Type B pancreatic cell (in vitro differentiated cells): ENCODE data around the gene TAS1R1. TPM values are rescaled to one million over a fixed set of nuclear protein-coding genes. Genes with fewer than 3 reads are reported as not detected.

ENCODE experiments used
- DNase-seq: peaks from one replicate; pipeline ENCODE4 v3.0.0; 2021; ENCODE audit warnings: mixed read lengths; ENCODE audit not compliant: unreplicated experiment; ENCODE audit errors: extremely low spot score
- H3K27ac Mint-ChIP-seq: 2 replicates; pipeline ENCODE4 v1.8.0; 2021; ENCODE audit warnings: mild to moderate bottlenecking, mixed read lengths
- H3K27me3 Mint-ChIP-seq: 2 replicates; pipeline ENCODE4 v1.8.0; 2021; ENCODE audit warnings: mixed read lengths
- H3K36me3 Mint-ChIP-seq: 2 replicates; pipeline ENCODE4 v1.8.0; 2021; ENCODE audit warnings: mixed read lengths
- H3K4me1 Mint-ChIP-seq: one replicate; pipeline ENCODE4 v1.8.0; 2021; ENCODE audit warnings: mixed read lengths; ENCODE audit not compliant: unreplicated experiment
- H3K4me3 Mint-ChIP-seq: 2 replicates; pipeline ENCODE4 v1.8.0; 2021; ENCODE audit warnings: mild to moderate bottlenecking, mixed read lengths
- H3K9me3 Mint-ChIP-seq: 2 replicates; pipeline ENCODE4 v1.8.0; 2021; ENCODE audit warnings: mixed read lengths
- total RNA-seq: library from RNA; stranded (reverse); gene quantifications from 2 replicates; pipeline ENCODE4 v1.2.1, GENCODE V29; 2021; ENCODE audit warnings: low replicate concordance
- TF ChIP-seq, protein P1 (sequence below): fragments of 200-600 bp; sonication (generic); conservative IDR thresholded peaks from 2 replicates; pipeline ENCODE4 v1.5.0; 2021; ENCODE audit warnings: antibody characterized with exemption, mild to moderate bottlenecking

The TAS1R1 gene
- total RNA-seq, 1 donor from 2014 or later = not detected

GRCh38 chr1:6511056-6511455 is 44.1 kb upstream of the TAS1R1 start:
- TF ChIP-seq, protein P1, sequence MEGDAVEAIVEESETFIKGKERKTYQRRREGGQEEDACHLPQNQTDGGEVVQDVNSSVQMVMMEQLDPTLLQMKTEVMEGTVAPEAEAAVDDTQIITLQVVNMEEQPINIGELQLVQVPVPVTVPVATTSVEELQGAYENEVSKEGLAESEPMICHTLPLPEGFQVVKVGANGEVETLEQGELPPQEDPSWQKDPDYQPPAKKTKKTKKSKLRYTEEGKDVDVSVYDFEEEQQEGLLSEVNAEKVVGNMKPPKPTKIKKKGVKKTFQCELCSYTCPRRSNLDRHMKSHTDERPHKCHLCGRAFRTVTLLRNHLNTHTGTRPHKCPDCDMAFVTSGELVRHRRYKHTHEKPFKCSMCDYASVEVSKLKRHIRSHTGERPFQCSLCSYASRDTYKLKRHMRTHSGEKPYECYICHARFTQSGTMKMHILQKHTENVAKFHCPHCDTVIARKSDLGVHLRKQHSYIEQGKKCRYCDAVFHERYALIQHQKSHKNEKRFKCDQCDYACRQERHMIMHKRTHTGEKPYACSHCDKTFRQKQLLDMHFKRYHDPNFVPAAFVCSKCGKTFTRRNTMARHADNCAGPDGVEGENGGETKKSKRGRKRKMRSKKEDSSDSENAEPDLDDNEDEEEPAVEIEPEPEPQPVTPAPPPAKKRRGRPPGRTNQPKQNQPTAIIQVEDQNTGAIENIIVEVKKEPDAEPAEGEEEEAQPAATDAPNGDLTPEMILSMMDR = no peak
- Mint-ChIP-seq H3K27ac (no peak overlapping the region), H3K9me3 (no peaks in the 10 kb centered on the region), H3K4me1 (peaks cover 13% of the 10 kb centered on the region), H3K36me3 (no peaks in the 10 kb centered on the region), H3K4me3 (no peak overlapping the region), H3K27me3 (no peaks in the 10 kb centered on the region)
- no peak for DNase-seq

DNA sequence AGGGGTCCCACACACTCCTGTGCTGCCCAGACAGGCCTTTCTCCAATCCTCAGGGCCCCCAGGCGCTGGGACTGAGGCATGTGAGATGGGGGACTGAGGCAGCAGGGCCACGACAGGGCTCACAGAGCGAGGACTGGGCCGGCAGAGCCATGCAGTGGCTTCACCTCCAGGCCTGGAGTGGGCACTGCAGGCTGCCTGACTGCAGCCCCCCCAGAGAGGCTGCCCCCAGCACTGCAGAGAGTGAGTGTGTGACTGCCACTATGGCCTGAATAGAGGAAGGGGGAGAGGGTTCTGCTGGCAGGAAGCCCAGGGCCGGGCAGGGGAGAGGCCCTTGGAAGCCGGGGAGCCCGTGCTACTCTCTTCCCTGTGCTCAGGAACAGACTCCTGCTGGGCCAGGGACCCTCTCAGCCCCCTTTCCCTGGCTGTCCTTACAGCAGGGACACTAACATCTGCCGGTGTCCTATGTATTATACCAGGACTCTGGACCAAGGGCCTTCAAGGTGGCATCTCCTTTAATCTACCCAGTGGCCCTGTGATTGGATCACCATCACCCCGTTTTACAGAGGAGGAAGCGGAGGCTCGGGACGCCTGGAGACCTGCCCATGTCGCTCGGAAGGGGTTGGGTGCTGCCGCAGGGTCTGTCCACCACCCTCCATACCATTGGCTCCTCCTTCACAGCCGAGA is 43.4 kb upstream of the TAS1R1 start:
- Mint-ChIP-seq H3K4me3 (no peak overlapping the region), H3K4me1 (peaks cover 10% of the 10 kb centered on the region), H3K27ac (no peak overlapping the region)

DNA sequence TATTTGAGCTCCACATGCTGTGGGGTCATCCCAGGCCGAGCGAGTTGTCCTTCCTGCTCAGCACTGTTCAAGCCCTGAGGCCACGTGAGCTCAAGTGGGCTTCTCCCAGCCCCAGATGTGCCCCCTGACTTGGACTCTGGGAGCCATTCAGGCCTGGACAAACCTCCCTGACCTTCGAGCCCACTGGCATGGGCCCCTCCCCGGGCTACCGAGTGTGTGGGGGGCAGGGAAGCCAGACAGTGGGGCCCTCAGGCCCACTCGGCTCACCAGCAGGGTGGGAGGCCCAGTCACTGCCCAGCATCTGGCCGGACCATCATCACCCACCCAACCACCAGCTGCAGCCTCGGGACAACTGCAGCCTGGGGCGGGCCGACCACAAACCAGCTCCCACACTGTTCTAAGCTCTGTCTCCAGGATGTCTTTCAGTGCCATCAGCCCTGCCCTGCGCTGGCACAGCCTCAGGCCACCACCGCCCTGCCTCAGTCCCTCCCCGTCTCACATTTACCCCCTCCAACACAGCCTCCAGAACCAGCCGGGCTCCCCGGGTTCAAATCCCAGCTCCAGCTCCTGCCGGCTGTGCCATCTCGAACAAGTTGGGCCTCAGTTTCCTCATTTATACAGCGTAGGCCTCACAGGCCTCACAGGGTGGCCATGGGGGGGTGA is 42.7 kb upstream of the TAS1R1 start:
- H3K4me1 Mint-ChIP-seq = peaks cover 6% of the 10 kb centered on the region
- no peaks in the 10 kb centered on the region for H3K27me3 Mint-ChIP-seq
- TF ChIP-seq, protein P1 = no peak
- no peak overlapping the region for H3K4me3 Mint-ChIP-seq
- DNase-seq = no peak
- H3K9me3 Mint-ChIP-seq = no peaks in the 10 kb centered on the region
- H3K36me3 Mint-ChIP-seq = no peaks in the 10 kb centered on the region
- H3K27ac Mint-ChIP-seq = no peak overlapping the region

More for the DNA sequence above, 43.4 kb upstream of the TAS1R1 start:
- TF ChIP-seq, protein P1 = no peak
- DNase-seq = no peak
- H3K36me3 Mint-ChIP-seq = no peaks in the 10 kb centered on the region
- no peaks in the 10 kb centered on the region for H3K9me3 Mint-ChIP-seq
- H3K27me3 Mint-ChIP-seq = no peaks in the 10 kb centered on the region

DNA sequence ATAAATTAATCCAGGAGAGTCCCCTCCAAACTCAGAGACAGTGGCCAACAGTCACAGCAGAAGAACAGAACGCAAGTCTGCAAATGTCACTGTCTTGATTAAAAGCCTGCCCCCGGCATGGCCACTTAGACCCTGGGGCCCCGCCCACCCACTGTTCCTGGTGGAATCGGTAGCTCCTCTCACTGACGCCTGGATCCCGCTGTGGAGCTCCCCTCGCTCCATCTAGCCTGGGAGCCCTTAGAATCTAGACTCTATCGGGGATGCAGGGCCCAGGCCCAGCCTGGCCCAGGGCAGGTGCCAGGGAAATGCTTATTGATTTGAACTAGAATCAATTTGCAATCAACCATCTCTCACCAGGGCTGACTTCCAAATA is 42.2 kb upstream of the TAS1R1 start:
- Mint-ChIP-seq H3K4me3 (no peak overlapping the region), H3K27ac (peak overlapping the region; percentile 41), H3K36me3 (no peaks in the 10 kb centered on the region), H3K27me3 (no peaks in the 10 kb centered on the region), H3K9me3 (no peaks in the 10 kb centered on the region), H3K4me1 (peaks cover 10% of the 10 kb centered on the region)
- TF ChIP-seq, protein P1 = no peak
- DNase-seq = no peak

- Mint-ChIP-seq H3K27ac (peak overlapping the region; percentile 41), H3K27me3 (no peaks in the 10 kb centered on the region), H3K4me1 (peaks cover 10% of the 10 kb centered on the region), H3K9me3 (no peaks in the 10 kb centered on the region), H3K36me3 (no peaks in the 10 kb centered on the region), H3K4me3 (no peak overlapping the region)
- no peak for DNase-seq
- TF ChIP-seq, protein P1 = no peak
Measured at GRCh38 chr1:6513320-6513801, 41.7 kb upstream of the TAS1R1 start.
